Measurements from ENCODE around the gene PLCD3. TPM values are rescaled to one million over a fixed set of nuclear protein-coding genes. Genes with fewer than 3 reads are reported as not detected.

Gene PLCD3
- total RNA-seq, 4 donors from 2014 or later, result 44.7 to 87.1 (median 58.3) TPM

DNA sequence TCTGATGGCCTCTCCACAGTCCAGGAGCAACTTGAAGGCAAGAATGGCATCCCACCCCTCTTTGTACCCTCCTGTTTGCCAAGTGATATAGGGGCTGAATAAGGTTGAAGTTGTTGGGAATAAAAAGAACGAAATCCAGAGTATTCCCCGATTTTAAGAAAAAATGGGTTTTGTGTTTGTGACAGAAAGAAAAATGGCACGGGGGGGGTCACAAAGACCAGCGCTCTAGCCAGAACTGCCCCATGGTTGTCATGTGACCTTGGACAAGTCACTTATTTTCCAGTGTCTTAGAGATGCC lies 14.2 kb upstream of the PLCD3 start:
- no peak for DNase-seq (ENCODE audit: low spot score in 2 of 2)
- Histone ChIP-seq H3K4me1 (peaks cover 52% of the 10 kb centered on the region), H3K4me3 (peak overlapping the region; percentile 76), H3K27me3 (no peaks in the 10 kb centered on the region), H3K36me3 (no peaks in the 10 kb centered on the region), H3K27ac (peak overlapping the region; percentile 100), H3K9me3 (no peaks in the 10 kb centered on the region)
- TF ChIP-seq EP300 (IDR thresholded peaks at IDR 0.05) (no peak), POLR2AphosphoS5 (IDR thresholded peaks at IDR 0.05) (no peak), POLR2A (IDR thresholded peaks at IDR 0.05) (no peak)
- TF ChIP-seq, protein P1, sequence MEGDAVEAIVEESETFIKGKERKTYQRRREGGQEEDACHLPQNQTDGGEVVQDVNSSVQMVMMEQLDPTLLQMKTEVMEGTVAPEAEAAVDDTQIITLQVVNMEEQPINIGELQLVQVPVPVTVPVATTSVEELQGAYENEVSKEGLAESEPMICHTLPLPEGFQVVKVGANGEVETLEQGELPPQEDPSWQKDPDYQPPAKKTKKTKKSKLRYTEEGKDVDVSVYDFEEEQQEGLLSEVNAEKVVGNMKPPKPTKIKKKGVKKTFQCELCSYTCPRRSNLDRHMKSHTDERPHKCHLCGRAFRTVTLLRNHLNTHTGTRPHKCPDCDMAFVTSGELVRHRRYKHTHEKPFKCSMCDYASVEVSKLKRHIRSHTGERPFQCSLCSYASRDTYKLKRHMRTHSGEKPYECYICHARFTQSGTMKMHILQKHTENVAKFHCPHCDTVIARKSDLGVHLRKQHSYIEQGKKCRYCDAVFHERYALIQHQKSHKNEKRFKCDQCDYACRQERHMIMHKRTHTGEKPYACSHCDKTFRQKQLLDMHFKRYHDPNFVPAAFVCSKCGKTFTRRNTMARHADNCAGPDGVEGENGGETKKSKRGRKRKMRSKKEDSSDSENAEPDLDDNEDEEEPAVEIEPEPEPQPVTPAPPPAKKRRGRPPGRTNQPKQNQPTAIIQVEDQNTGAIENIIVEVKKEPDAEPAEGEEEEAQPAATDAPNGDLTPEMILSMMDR (IDR thresholded peaks at IDR 0.05), result no peak
- 68% methylated on average over 4 of the region's 4 CpGs for WGBS

GRCh38 chr17:45146166-45146565 lies 13.9 kb upstream of the PLCD3 start:
- Histone ChIP-seq H3K27me3 (no peaks in the 10 kb centered on the region), H3K36me3 (no peaks in the 10 kb centered on the region), H3K9me3 (no peaks in the 10 kb centered on the region), H3K4me3 (no peak overlapping the region), H3K27ac (peak overlapping the region; percentile 100), H3K4me1 (peaks cover 48% of the 10 kb centered on the region)
- no peak for TF ChIP-seq EP300 (IDR thresholded peaks at IDR 0.05)
- no peak for TF ChIP-seq POLR2AphosphoS5 (IDR thresholded peaks at IDR 0.05)
- no peak for TF ChIP-seq POLR2A (IDR thresholded peaks at IDR 0.05)
- TF ChIP-seq, protein P1 (IDR thresholded peaks at IDR 0.05), result no peak
- DNase-seq (ENCODE audit: low spot score in 2 of 2), result no peak
- WGBS, result 85% methylated on average over 10 of the region's 10 CpGs

DNA sequence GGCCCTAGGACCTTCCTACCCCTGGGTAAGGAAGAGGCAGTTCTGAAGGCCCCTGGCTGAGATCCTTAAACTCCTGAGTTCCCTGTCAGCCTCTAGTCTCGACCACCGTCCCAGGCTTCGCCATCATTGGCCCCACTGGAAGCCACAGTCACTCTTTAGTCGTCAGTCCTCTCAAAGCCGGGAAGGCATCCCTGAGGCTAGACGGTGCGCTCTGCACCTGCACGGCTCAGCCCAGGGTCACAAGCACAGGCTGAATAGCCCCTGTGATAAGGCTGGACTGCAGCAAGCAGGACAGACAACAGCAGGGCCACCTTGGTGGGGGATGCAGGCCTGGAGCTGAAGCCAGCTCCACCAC lies 12.7 kb upstream of the PLCD3 start:
- no peak for DNase-seq (ENCODE audit: low spot score in 2 of 2)
- Histone ChIP-seq H3K9me3 (no peaks in the 10 kb centered on the region), H3K27me3 (no peaks in the 10 kb centered on the region), H3K4me1 (peaks cover 39% of the 10 kb centered on the region), H3K27ac (peak overlapping the region; percentile 90), H3K36me3 (no peaks in the 10 kb centered on the region), H3K4me3 (peak overlapping the region; percentile 60)
- WGBS, result 81% methylated on average over 3 of the region's 8 CpGs
- TF ChIP-seq POLR2A (IDR thresholded peaks at IDR 0.05), result no peak
- TF ChIP-seq, protein P1 (IDR thresholded peaks at IDR 0.05), result no peak
- no peak for TF ChIP-seq POLR2AphosphoS5 (IDR thresholded peaks at IDR 0.05)
- no peak for TF ChIP-seq EP300 (IDR thresholded peaks at IDR 0.05)

- peaks cover 39% of the 10 kb centered on the region for H3K4me1 ChIP-seq
- peak overlapping the region; percentile 90 for H3K27ac ChIP-seq
- peak overlapping the region; percentile 60 for H3K4me3 ChIP-seq
- TF ChIP-seq POLR2AphosphoS5 (IDR thresholded peaks at IDR 0.05) (no peak), EP300 (IDR thresholded peaks at IDR 0.05) (no peak), POLR2A (IDR thresholded peaks at IDR 0.05) (no peak)
- TF ChIP-seq, protein P1 (IDR thresholded peaks at IDR 0.05), result no peak
- 0% methylated on average over 18 of the region's 71 CpGs for WGBS
- H3K36me3 ChIP-seq, result no peaks in the 10 kb centered on the region
- no peaks in the 10 kb centered on the region for H3K9me3 ChIP-seq
- no peaks in the 10 kb centered on the region for H3K27me3 ChIP-seq
- peak in 1 of 2 donors; percentile 83 for DNase-seq (ENCODE audit: low spot score in 2 of 2)
Measured at GRCh38 chr17:45144199-45145034, 12.1 kb upstream of the PLCD3 start.

DNA sequence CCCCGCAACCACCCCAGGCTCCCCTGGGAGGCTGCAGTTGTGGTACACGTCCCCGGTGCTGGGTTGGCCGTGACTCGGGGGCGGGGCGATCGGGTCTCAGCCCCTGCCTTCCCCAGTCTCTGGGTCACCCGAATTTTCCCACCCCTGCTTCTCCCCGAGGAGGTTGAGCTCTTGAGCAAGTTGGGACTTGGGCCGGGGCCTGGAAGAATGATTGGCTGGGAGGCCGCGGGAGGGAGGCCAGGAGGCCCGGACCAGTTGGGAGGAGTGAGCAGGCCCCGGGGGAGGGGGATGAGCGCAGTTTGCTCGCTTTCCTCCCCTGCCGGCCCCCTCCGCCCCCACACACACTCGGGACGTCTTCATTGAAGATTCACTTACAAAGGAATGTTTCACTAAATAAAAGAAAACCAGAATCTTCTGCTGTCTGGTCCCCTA lies 11.5 kb upstream of the PLCD3 start:
- peak overlapping the region; percentile 60 for H3K4me3 ChIP-seq
- H3K4me1 ChIP-seq, result peaks cover 38% of the 10 kb centered on the region
- peak; percentile 96 for DNase-seq (ENCODE audit: low spot score in 2 of 2)
- no peaks in the 10 kb centered on the region for H3K27me3 ChIP-seq
- no peak for TF ChIP-seq EP300 (IDR thresholded peaks at IDR 0.05)
- peak in 1 of 3 donors; percentile 20 for TF ChIP-seq POLR2AphosphoS5 (IDR thresholded peaks at IDR 0.05)
- no peaks in the 10 kb centered on the region for H3K36me3 ChIP-seq
- peak overlapping the region; percentile 90 for H3K27ac ChIP-seq
- 0% methylated on average over 10 of the region's 21 CpGs for WGBS
- no peaks in the 10 kb centered on the region for H3K9me3 ChIP-seq

Measured in suprapubic skin (tissue), 4 donors.